HepG2 (cell line): ENCODE data around the gene C2orf80. TPM values are rescaled to one million over a fixed set of nuclear protein-coding genes. Genes with fewer than 3 reads are reported as not detected.
A peak's percentile ranks its signal among the peaks of the same experiment; 100 is the strongest.

Experiments used
- ATAC-seq: fragments of 200-7000 bp; cut with Tn5 transposase; 3 replicates; pipeline ENCODE4 v1.9.1; 2020; ENCODE audit warnings: mild to moderate bottlenecking, moderate library complexity
- BruUV-seq: library from RNA; stranded (reverse); fragments of 400-500 nt; replicated peaks from 2 replicates; lab custom pipeline; 2021; lab: Mats Ljungman, UMichigan
- CTCF ChIA-PET: fragments of 300-600 bp; formaldehyde crosslinking; extraction: SDS; loops from one replicate; lab custom pipeline; 2021; ENCODE audit warnings: low total read pairs, inconsistent platforms, low intra/inter-chr PET ratio; lab: Yijun Ruan, JAX
- POLR2A ChIA-PET: fragments of 350-600 bp; sonication (Branson Sonifier 250); formaldehyde crosslinking; loops from one replicate; lab custom pipeline; 2020; ENCODE audit warnings: antibody characterized with exemption, inconsistent platforms; lab: Yijun Ruan, JAX
- DNase-seq: peaks from one replicate; pipeline ENCODE4 v3.0.0-alpha.2; 2015; ENCODE audit warnings: low spot score
- FAIRE-seq: peaks from 3 replicates; lab custom pipeline; 2011; peaks lifted over from hg19 to GRCh38; lab: Jason Lieb, UNC
- H2AFZ ChIP-seq: one replicate; pipeline ENCODE4 v1.6.1; 2011; ENCODE audit warnings: low read length, inconsistent platforms
- H3K27ac ChIP-seq: fragments of 300-600 bp; 3 replicates; pipeline ENCODE4 v1.8.0; 2011; ENCODE audit warnings: mixed run types, mild to moderate bottlenecking, mixed read lengths, low read length, inconsistent platforms; ENCODE audit not compliant: insufficient read depth; ENCODE audit errors: extremely low read length
- H3K27me3 ChIP-seq, 2 experiments: fragments of 200-600 bp in 1 of 2; 2 replicates in 1 of 2; 3 replicates in 1 of 2; pipeline versions ENCODE4 v1.6.0 to v1.8.0; 2011; ENCODE audit warnings: low read length in 2 of 2, mild to moderate bottlenecking in 2 of 2, moderate library complexity in 2 of 2, inconsistent platforms in 1 of 2; ENCODE audit not compliant: insufficient read depth in 2 of 2, control insufficient read depth in 1 of 2
- H3K36me3 ChIP-seq, 2 experiments: fragments of 200-600 bp in 1 of 2; replicated peaks in 1 of 2; 2 replicates in 1 of 2; 3 replicates in 1 of 2; pipeline versions ENCODE4 v1.5.1 to v1.8.0; 2011; ENCODE audit warnings: low read length in 2 of 2, inconsistent platforms in 1 of 2; ENCODE audit not compliant: insufficient read depth in 2 of 2, control insufficient read depth in 1 of 2
- H3K4me1 ChIP-seq: 2 replicates; pipeline ENCODE4 v1.5.1; 2012; ENCODE audit warnings: low read length, inconsistent platforms; ENCODE audit not compliant: insufficient read depth
- H3K4me2 ChIP-seq: 2 replicates; pipeline ENCODE4 v1.6.0; 2011; ENCODE audit warnings: low read depth, low read length, inconsistent platforms
- H3K4me3 ChIP-seq, 3 experiments: fragments of 200-600 bp in 1 of 3; sonication (generic), shearing (Covaris generic) in 1 of 3; replicated peaks in 1 of 3; 2 replicates each; pipeline ENCODE4 v1.5.1; 2011 to 2016; ENCODE audit warnings: low read length in 3 of 3, inconsistent platforms in 2 of 3, low read depth in 2 of 3, mild to moderate bottlenecking in 2 of 3, control low read depth in 1 of 3, mixed read lengths in 1 of 3; ENCODE audit not compliant: insufficient read depth in 1 of 3
- H3K79me2 ChIP-seq: one replicate; pipeline ENCODE4 v1.6.1; 2011; ENCODE audit warnings: low read length, inconsistent platforms; ENCODE audit not compliant: insufficient read depth
- H3K9ac ChIP-seq: 2 replicates; pipeline ENCODE4 v1.6.0; 2011; ENCODE audit warnings: mild to moderate bottlenecking, low read depth, low read length, inconsistent platforms; ENCODE audit not compliant: insufficient read depth
- H3K9me3 ChIP-seq: 2 replicates; pipeline ENCODE4 v1.5.1; 2012; ENCODE audit warnings: mild to moderate bottlenecking, low read length
- H4K20me1 ChIP-seq: 2 replicates; pipeline ENCODE4 v1.6.0; 2011; ENCODE audit warnings: inconsistent platforms, mild to moderate bottlenecking, low read length, moderate library complexity; ENCODE audit not compliant: insufficient read depth
- REXO4 ChIP-seq: sonication (generic); formaldehyde crosslinking; IDR thresholded peaks from 2 replicates; pipeline ENCODE4 v1.8.0; 2022; ENCODE audit warnings: missing genetic modification reagents, mild to moderate bottlenecking, borderline replicate concordance
- RFX3 ChIP-seq: IDR thresholded peaks from 2 replicates; pipeline ENCODE4 v1.6.1; 2016; ENCODE audit warnings: missing biosample characterization, missing genetic modification reagents
- SIX1 ChIP-seq: sonication (generic); formaldehyde crosslinking; IDR thresholded peaks from 2 replicates; pipeline ENCODE4 v1.4.0; 2020; ENCODE audit warnings: missing genetic modification reagents, borderline replicate concordance
- SP140L ChIP-seq: sonication (generic); formaldehyde crosslinking; IDR thresholded peaks from 2 replicates; pipeline ENCODE4 v1.4.0; 2020; ENCODE audit warnings: missing genetic modification reagents, borderline replicate concordance
- SPEN ChIP-seq: sonication (generic); formaldehyde crosslinking; IDR thresholded peaks from 2 replicates; pipeline ENCODE4 v1.5.1; 2020; ENCODE audit warnings: low read depth, mild to moderate bottlenecking, missing genetic modification reagents
- ZFY ChIP-seq: sonication (generic); formaldehyde crosslinking; IDR thresholded peaks from 2 replicates; pipeline ENCODE4 v1.4.0; 2020; ENCODE audit warnings: missing genetic modification reagents
- ZMYM4 ChIP-seq: sonication (generic); formaldehyde crosslinking; IDR thresholded peaks from 2 replicates; pipeline ENCODE4 v1.8.1; 2023; ENCODE audit warnings: mild to moderate bottlenecking, missing genetic modification reagents
- ZNF34 ChIP-seq: sonication (generic); formaldehyde crosslinking; IDR thresholded peaks from 2 replicates; pipeline ENCODE4 v1.4.0; 2020; ENCODE audit warnings: mild to moderate bottlenecking, missing genetic modification reagents, borderline replicate concordance
- ZNF343 ChIP-seq: sonication (generic); formaldehyde crosslinking; IDR thresholded peaks from 2 replicates; pipeline ENCODE4 v1.4.0; 2020; ENCODE audit warnings: mild to moderate bottlenecking, missing genetic modification reagents
- ZNF432 ChIP-seq: sonication (generic); formaldehyde crosslinking; IDR thresholded peaks from 2 replicates; pipeline ENCODE4 v1.5.0; 2020; ENCODE audit warnings: missing genetic modification reagents, mild to moderate bottlenecking, borderline replicate concordance
- ZNF589 ChIP-seq: sonication (generic); formaldehyde crosslinking; conservative IDR thresholded peaks from 2 replicates; pipeline ENCODE4 v1.8.0; 2022; ENCODE audit warnings: mild to moderate bottlenecking, moderate library complexity, missing genetic modification reagents
- ZNF713 ChIP-seq: sonication (generic); formaldehyde crosslinking; IDR thresholded peaks from 2 replicates; pipeline ENCODE4 v1.4.0; 2020; ENCODE audit warnings: mild to moderate bottlenecking, missing genetic modification reagents
- ZNF724P ChIP-seq: sonication (generic); formaldehyde crosslinking; IDR thresholded peaks from 2 replicates; pipeline ENCODE4 v1.8.0; 2022; ENCODE audit warnings: missing genetic modification reagents, borderline replicate concordance
- WGBS: methylation state at CpG from one replicate; pipeline ENCODE4 v1.1.6; 2017; ENCODE audit warnings: low lambda C conversion rate; 5-methylcytosine and 5-hydroxymethylcytosine counted together
- in situ Hi-C: cut with HindIII; loops from 2 replicates; pipeline ENCODE4 v1.10.0; 2017; ENCODE audit warnings: low pct_unique_long_range_greater_than_20kb; ENCODE audit not compliant: extremely low pct_ligation_motif_present
- intact Hi-C: fragments of 100-400 bp; cut with micrococcal nuclease; formaldehyde crosslinking; loops from one replicate; pipeline ENCODE4 v1.10.0; 2022; ENCODE audit not compliant: unreplicated experiment
- polyA plus RNA-seq, 8 experiments: library from polyadenylated mRNA; depleted of rRNA in 3 of 8; stranded (reverse) in 7 of 8; unstranded in 1 of 8; fragments of >200 nt; fragmentation: Illumina TruSeq in 4 of 8; extraction: Trizol in 4 of 8; gene quantifications; 2 replicates each; pipeline versions ENCODE4 v1.2.1 to v1.2.3, GENCODE V29; 2011 to 2016; ENCODE audit warnings: low read depth in 4 of 8, missing spikeins in 1 of 8, mixed read lengths in 1 of 8; ENCODE audit not compliant: insufficient read depth in 1 of 8
- total RNA-seq, 5 experiments: library from RNA; depleted of rRNA; stranded (reverse); fragments of >200 nt; fragmentation: Illumina TruSeq; extraction: Trizol; gene quantifications; 2 replicates each; pipeline ENCODE4 v1.2.3, GENCODE V29; 2016; ENCODE audit warnings: low read depth in 1 of 5
- TF ChIP-seq, protein P1 (sequence below): IDR thresholded peaks from 2 replicates; pipeline ENCODE4 v1.6.1; 2016; ENCODE audit warnings: missing compliant biosample characterization, missing genetic modification reagents, borderline replicate concordance
- TF ChIP-seq, protein P2 (sequence below): sonication (generic); formaldehyde crosslinking; IDR thresholded peaks from 2 replicates; pipeline ENCODE4 v1.4.0; 2020; ENCODE audit warnings: low read depth, mild to moderate bottlenecking, missing genetic modification reagents
- TF ChIP-seq, protein P3 (sequence below): sonication (generic); formaldehyde crosslinking; IDR thresholded peaks from 2 replicates; pipeline ENCODE4 v1.5.1; 2020; ENCODE audit warnings: missing genetic modification reagents, mild to moderate bottlenecking, borderline replicate concordance
- TF ChIP-seq, protein P4 (sequence below): IDR thresholded peaks from 2 replicates; pipeline ENCODE4 v1.6.1; 2016; ENCODE audit warnings: missing biosample characterization, missing genetic modification reagents, low read depth

C2orf80 gene
- total and polyA plus RNA-seq, 2 of the 13 experiments (the other 11 are each of a cell fraction or from before 2014, with no cell fraction given) = not detected

DNA sequence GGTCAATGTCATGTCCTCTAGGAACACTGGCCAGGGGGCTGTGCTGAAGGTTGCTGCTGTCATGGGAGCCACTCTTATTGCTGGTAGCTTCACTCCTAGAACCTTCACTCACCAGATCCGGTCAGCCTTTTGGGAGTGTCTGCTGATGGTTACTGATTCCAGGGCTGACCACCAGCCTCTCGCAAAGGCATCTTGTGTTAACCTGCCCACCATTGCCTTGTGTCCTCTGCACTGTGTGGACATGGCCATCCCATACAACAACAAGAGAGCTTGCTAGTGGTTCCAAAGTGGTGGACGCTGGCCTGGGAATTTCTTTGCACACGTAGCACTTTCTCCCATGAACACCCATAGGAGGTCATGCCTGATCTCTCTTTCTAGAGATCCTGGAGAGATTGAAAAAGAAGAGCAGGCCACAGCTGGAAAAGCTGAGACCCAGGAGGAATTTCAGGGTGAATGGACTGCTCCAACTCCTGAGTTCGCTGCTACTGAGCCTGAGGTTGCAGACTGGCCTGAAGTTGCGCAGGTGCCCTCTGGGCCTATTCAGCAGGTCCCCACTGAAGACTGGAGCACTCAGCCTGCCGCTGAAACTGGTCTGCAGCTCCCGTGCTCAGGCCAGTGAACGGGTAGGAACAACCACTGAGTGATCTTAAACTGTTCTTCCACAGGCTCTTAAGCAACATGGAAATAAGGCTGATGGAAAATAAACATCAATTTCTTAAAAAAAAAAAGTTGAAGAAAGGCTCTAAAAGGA lies 18.7 kb upstream of the C2orf80 start:
- intact Hi-C loops = no loop called here
- ATAC-seq (peak; percentile 57), DNase-seq (no peak), FAIRE-seq (no peak)
- no peaks in the 10 kb centered on the region for H4K20me1 ChIP-seq
- H3K9ac ChIP-seq = no peak overlapping the region
- H3K4me3 ChIP-seq = no peak overlapping the region
- H3K9me3 ChIP-seq = no peaks in the 10 kb centered on the region
- H3K36me3 ChIP-seq = no peaks in the 10 kb centered on the region
- no peaks in the 10 kb centered on the region for H3K79me2 ChIP-seq
- ChIA-PET CTCF (no interaction called here), POLR2A (no interaction called here)
- H3K4me1 ChIP-seq = peaks cover 5% of the 10 kb centered on the region
- H2AFZ ChIP-seq = no peak overlapping the region
- BruUV-seq = no TSS peak
- no peak overlapping the region for H3K4me2 ChIP-seq
- peaks cover 0 to 5% of the 10 kb centered on the region in 2 experiments; a peak in 1 of 5 replicates for H3K27me3 ChIP-seq
- H3K27ac ChIP-seq = no peak overlapping the region
- TF ChIP-seq ZNF343 (no peak), ZMYM4 (CRISPR knock-in tag) (no peak), ZNF724P (CRISPR knock-in tag) (no peak), SPEN (CRISPR knock-in tag) (no peak), SIX1 (no peak), ZNF713 (CRISPR knock-in tag) (no peak), ZNF34 (no peak), REXO4 (no peak), ZNF432 (CRISPR knock-in tag) (no peak), RFX3 (CRISPR knock-in tag) (no peak), ZNF589 (CRISPR knock-in tag) (no peak), SP140L (CRISPR knock-in tag) (no peak), ZFY (CRISPR knock-in tag) (no peak)
- TF ChIP-seq, protein P1, sequence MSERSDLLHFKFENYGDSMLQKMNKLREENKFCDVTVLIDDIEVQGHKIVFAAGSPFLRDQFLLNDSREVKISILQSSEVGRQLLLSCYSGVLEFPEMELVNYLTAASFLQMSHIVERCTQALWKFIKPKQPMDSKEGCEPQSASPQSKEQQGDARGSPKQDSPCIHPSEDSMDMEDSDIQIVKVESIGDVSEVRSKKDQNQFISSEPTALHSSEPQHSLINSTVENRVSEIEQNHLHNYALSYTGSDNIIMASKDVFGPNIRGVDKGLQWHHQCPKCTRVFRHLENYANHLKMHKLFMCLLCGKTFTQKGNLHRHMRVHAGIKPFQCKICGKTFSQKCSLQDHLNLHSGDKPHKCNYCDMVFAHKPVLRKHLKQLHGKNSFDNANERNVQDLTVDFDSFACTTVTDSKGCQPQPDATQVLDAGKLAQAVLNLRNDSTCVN (CRISPR knock-in tag) = no peak
- TF ChIP-seq, protein P2, sequence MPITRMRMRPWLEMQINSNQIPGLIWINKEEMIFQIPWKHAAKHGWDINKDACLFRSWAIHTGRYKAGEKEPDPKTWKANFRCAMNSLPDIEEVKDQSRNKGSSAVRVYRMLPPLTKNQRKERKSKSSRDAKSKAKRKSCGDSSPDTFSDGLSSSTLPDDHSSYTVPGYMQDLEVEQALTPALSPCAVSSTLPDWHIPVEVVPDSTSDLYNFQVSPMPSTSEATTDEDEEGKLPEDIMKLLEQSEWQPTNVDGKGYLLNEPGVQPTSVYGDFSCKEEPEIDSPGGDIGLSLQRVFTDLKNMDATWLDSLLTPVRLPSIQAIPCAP (CRISPR knock-in tag) = no peak
- TF ChIP-seq, protein P3, sequence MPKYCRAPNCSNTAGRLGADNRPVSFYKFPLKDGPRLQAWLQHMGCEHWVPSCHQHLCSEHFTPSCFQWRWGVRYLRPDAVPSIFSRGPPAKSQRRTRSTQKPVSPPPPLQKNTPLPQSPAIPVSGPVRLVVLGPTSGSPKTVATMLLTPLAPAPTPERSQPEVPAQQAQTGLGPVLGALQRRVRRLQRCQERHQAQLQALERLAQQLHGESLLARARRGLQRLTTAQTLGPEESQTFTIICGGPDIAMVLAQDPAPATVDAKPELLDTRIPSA (CRISPR knock-in tag) = no peak
- TF ChIP-seq, protein P4, sequence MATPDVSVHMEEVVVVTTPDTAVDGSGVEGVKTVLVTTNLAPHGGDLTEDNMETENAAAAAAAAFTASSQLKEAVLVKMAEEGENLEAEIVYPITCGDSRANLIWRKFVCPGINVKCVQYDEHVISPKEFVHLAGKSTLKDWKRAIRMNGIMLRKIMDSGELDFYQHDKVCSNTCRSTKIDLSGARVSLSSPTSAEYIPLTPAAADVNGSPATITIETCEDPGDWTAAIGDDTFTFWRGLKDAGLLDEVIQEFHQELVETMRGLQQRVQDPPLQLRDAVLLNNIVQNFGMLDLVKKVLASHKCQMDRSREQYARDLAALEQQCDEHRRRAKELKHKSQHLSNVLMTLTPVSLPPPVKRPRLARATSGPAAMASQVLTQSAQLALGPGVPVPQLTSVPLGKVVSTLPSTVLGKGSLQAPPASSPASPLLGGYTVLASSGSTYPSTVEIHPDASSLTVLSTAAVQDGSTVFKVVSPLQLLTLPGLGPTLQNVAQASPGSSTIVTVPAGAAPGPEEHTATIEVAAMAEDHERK (CRISPR knock-in tag) = no peak
- WGBS = 51% methylated on average over 8 of the region's 9 CpGs
- in situ Hi-C loops = no loop called here
